BE2C (cell line): Measurements from ENCODE around the gene KRTAP4-3.
"Not testable (repeated sequence)": the region's sequence is repeated elsewhere in the genome, so short reads cannot be mapped to it uniquely, and the experiment has no call there.

Experiments
- DNase-seq: peaks from one replicate; pipeline ENCODE4 v3.0.0-alpha.2; 2020
- H3K27me3 ChIP-seq: fragments of 250-450 bp; sonication (Bioruptor Pico); 2 replicates; pipeline ENCODE4 v1.5.1; 2020; ENCODE audit warnings: mild to moderate bottlenecking
- H3K36me3 ChIP-seq: fragments of 250-450 bp; sonication (Bioruptor Pico); 2 replicates; pipeline ENCODE4 v1.5.1; 2020; ENCODE audit warnings: mild to moderate bottlenecking
- H3K4me1 ChIP-seq: fragments of 250-450 bp; sonication (Bioruptor Pico); 2 replicates; pipeline ENCODE4 v1.5.1; 2020
- H3K4me3 ChIP-seq: 2 replicates; pipeline ENCODE4 v1.5.1; 2011; ENCODE audit warnings: low read depth, low read length
- H3K9me3 ChIP-seq: fragments of 250-450 bp; sonication (Bioruptor Pico); 2 replicates; pipeline ENCODE4 v1.5.1; 2020
- TF ChIP-seq, protein P1 (sequence below): IDR thresholded peaks from 2 replicates; pipeline ENCODE4 v1.5.1; 2012; ENCODE audit warnings: mild to moderate bottlenecking, low read depth, low read length

Gene KRTAP4-3

DNA sequence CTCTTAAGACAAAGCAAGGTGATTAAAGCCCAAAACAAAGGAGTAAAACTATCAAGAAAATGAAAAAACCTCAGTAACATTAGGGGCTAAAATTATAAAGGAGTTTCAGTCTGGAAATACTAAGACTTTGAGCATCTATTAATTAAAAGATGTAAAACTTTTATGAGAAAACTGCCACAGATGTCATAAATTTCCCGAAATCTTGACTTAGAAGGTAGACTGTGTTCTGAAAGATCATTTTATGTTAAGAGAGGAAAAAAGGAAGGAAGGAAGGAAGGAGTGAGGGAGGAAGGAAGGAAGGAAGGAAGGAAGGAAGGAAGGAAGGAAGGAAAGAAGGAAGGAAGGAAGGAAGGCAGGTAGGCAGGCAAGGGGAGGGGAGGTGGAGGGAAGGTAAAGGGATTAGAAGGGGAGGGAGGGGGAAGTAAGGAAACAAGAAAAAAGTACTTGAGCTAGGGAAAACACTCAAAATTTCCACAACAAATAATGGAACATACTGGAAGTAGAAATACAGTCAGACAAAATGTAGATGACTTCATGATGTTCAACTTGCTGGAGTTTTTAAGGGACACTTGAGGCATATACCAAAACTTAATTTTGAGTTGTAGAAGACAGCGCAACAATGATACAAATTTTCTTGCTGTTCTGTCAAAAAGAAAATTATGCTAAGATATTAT, 20.4 kb downstream of the KRTAP4-3 start:
- TF ChIP-seq, protein P1, sequence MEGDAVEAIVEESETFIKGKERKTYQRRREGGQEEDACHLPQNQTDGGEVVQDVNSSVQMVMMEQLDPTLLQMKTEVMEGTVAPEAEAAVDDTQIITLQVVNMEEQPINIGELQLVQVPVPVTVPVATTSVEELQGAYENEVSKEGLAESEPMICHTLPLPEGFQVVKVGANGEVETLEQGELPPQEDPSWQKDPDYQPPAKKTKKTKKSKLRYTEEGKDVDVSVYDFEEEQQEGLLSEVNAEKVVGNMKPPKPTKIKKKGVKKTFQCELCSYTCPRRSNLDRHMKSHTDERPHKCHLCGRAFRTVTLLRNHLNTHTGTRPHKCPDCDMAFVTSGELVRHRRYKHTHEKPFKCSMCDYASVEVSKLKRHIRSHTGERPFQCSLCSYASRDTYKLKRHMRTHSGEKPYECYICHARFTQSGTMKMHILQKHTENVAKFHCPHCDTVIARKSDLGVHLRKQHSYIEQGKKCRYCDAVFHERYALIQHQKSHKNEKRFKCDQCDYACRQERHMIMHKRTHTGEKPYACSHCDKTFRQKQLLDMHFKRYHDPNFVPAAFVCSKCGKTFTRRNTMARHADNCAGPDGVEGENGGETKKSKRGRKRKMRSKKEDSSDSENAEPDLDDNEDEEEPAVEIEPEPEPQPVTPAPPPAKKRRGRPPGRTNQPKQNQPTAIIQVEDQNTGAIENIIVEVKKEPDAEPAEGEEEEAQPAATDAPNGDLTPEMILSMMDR: no peak
- DNase-seq: no peak
- Histone ChIP-seq H3K9me3 (no peaks in the 10 kb centered on the region), H3K27me3 (peaks cover 21% of the 10 kb centered on the region; the same call in 1 of the 2 replicates), H3K4me1 (no peaks in the 10 kb centered on the region), H3K36me3 (no peaks in the 10 kb centered on the region), H3K4me3 (no peak overlapping the region)

DNA sequence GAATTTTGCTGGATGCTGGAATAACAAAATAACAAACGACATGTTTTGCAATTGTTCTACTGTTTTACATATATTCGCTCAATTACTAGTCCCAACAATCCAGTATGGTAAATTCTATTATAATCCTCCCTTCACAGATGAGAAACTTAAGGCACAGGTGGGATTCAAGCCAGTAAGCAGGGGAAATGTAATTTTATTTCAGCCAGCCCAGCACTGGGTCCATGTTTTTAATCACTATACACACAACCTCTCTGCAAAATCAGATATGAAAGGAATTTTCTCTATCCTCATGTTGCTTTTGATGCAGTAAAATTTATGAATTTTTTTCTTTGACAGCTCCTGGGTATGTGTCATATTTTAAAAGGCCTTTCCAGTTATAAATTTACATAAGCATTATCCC, 22.8 kb downstream of the KRTAP4-3 start:
- no peak for DNase-seq
- no peaks in the 10 kb centered on the region for H3K4me1 ChIP-seq
- H3K4me3 ChIP-seq: no peak overlapping the region
- TF ChIP-seq, protein P1: no peak
- H3K27me3 ChIP-seq: peaks cover 4% of the 10 kb centered on the region; the same call in 1 of the 2 replicates
- H3K9me3 ChIP-seq: no peaks in the 10 kb centered on the region
- H3K36me3 ChIP-seq: no peaks in the 10 kb centered on the region

DNA sequence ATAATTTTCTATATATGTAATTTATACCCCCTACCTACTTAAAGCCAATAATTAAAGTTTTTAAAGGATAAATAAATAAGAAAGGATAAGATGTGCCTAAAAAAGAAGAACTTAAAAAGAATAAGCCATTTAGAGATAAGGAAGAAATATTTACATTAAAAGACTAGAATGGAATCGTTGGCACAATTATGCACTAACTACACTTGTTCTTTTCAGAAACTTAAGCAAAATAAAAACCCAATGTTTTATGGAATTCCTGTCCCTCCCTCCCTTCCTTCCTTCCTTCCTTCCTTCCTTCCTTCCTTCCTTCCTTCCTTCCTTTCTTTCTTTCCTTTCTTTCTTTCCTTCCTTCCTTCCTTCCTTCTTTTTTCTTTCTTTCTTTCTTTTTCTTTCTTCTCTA, 23.2 kb downstream of the KRTAP4-3 start:
- Histone ChIP-seq H3K27me3 (peaks cover 2% of the 10 kb centered on the region; the same call in 1 of the 2 replicates), H3K4me3 (no peak overlapping the region), H3K36me3 (no peaks in the 10 kb centered on the region), H3K9me3 (no peaks in the 10 kb centered on the region), H3K4me1 (no peaks in the 10 kb centered on the region)
- no peak for DNase-seq
- TF ChIP-seq, protein P1: no peak

DNA sequence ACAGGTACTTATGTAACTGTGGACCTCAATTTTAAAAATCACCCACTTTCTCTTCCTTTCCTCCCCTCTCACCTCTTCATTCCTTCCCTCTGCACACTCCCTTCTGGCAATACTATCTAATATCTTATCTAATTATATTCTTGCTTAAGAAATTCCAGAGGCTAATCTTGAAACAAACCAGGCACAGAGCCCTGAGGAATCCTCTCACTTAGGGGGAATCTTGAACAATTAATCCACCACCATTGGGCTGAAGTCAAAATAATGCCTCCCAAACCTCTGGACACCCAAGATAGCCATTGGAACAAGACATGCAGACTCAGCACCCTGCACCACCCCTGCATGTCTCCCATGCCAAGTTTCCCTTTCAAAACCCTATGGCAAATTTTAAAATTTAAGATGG, 26.7 kb downstream of the KRTAP4-3 start:
- peaks cover 3% of the 10 kb centered on the region; the same call in 1 of the 2 replicates for H3K27me3 ChIP-seq
- no peaks in the 10 kb centered on the region for H3K36me3 ChIP-seq
- H3K9me3 ChIP-seq: no peaks in the 10 kb centered on the region
- H3K4me3 ChIP-seq: no peak overlapping the region
- H3K4me1 ChIP-seq: no peaks in the 10 kb centered on the region
- DNase-seq: no peak
- TF ChIP-seq, protein P1: no peak

DNA sequence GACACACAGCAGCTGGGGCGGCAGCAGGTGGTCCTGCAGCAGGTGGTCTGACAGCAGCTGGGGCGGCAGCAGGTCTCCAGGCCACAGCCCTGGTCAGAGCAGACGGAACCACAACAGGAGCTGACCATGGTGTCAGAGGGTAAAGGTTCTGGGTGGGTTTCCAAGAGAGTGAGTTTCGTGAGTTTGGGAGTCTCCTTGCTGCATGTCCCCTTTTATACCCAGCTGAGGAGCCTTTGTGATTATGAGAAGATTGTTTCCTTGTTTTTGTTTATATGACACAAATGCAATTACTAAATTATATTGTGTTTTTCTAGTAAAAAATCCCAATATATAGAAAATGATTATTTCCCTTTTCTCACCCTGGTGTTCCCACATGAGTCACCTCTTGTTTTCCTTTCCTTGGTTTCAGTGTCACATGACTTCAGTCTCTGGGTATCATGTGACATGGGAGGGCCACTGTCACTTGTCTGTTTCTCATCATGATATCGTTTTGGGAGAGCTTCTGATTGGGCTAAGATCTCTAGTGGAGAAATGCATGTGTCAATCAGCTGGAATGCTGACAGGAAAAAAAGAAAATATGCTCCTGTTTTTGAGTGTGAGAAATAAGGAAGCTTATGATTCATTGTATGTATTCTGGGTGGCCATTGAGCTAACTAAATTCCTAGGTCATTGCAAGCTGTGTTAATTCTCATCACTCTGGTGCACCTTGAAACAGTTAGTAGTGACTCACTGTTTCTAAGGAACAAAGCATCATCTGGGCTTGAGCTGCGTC, 27.5 kb downstream of the KRTAP4-3 start, which contains the start of gene KRTAP4-6:
TSS of gene KRTAP4-6 (minus strand) at position 185 of the 772 bp plus-strand sequence. CDS start at position 128, 57 bp downstream.
- peaks cover 3% of the 10 kb centered on the region; the same call in 1 of the 2 replicates for H3K27me3 ChIP-seq
- H3K36me3 ChIP-seq: no peaks in the 10 kb centered on the region
- H3K9me3 ChIP-seq: no peaks in the 10 kb centered on the region
- H3K4me1 ChIP-seq: no peaks in the 10 kb centered on the region
- no peak for DNase-seq
- TF ChIP-seq, protein P1: no peak
- no peak within 1 kb of the TSS for H3K4me3 ChIP-seq

DNA sequence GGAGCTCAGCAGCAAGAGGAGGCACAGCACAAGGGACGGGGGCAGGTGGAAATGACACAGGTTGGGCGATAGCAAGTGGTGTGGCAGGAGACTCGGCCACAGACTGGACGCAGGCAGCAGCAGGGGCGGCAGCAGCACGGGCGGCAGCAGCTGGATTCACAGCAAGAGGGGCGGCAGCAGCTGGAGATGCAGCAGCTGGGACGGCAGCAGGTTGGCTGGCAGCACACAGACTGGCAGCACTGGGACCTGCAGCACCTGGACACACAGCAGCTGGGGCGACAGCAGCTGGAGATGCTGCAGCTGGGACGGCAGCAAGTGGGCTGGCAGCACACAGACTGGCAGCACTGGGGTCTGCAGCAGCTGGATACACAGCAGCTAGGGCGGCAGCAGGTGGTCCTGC, 28.2 kb downstream of the KRTAP4-3 start:
- H3K4me3 ChIP-seq, H3K9me3 ChIP-seq, H3K27me3 ChIP-seq, H3K4me1 ChIP-seq, H3K36me3 ChIP-seq, DNase-seq: not testable (repeated sequence)
